ENCODE data around the gene SPDYE1.

DNA sequence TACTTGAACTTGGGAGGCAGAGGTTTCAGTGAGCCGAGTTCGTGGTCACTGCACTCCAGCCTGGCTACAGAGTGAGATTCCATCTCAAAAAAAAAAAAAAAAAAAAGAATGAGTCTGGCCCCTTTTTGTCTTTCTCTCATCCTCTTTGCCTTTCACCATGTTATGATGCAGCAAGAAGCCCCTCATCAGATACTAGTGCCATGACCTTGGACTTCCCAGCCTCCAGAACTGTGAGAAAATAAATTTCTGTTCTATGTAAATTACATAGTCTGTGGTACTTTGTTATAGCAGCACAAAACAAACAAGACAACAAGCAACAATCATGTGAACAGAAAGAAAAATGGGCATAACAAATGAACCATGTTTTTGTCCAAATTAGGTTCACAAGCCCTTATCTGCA, 44.5 kb downstream of the SPDYE1 start:
- TF ChIP-seq, protein P1, sequence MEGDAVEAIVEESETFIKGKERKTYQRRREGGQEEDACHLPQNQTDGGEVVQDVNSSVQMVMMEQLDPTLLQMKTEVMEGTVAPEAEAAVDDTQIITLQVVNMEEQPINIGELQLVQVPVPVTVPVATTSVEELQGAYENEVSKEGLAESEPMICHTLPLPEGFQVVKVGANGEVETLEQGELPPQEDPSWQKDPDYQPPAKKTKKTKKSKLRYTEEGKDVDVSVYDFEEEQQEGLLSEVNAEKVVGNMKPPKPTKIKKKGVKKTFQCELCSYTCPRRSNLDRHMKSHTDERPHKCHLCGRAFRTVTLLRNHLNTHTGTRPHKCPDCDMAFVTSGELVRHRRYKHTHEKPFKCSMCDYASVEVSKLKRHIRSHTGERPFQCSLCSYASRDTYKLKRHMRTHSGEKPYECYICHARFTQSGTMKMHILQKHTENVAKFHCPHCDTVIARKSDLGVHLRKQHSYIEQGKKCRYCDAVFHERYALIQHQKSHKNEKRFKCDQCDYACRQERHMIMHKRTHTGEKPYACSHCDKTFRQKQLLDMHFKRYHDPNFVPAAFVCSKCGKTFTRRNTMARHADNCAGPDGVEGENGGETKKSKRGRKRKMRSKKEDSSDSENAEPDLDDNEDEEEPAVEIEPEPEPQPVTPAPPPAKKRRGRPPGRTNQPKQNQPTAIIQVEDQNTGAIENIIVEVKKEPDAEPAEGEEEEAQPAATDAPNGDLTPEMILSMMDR (IDR thresholded peaks at IDR 0.05; ENCODE audit: insufficient read depth, low read depth, low read length) = no peak
- TF ChIP-seq EZH2 (IDR thresholded peaks at IDR 0.05; ENCODE audit: insufficient read depth, low read length) = no peak
